NCI-H1694 (cell line): ENCODE results near the gene OR4A15.

ENCODE experiments used
- DNase-seq: peaks from one replicate; lab custom pipeline; 2025; lab: John Stamatoyannopoulos, UW

Gene OR4A15

GRCh38 chr11:55367674-55368073, at the start of gene OR4A15:
Gene OR4A15 (plus strand): TSS chr11:55367974. CDS start chr11:55367974, 0 bp downstream.
- no peak for DNase-seq

DNA sequence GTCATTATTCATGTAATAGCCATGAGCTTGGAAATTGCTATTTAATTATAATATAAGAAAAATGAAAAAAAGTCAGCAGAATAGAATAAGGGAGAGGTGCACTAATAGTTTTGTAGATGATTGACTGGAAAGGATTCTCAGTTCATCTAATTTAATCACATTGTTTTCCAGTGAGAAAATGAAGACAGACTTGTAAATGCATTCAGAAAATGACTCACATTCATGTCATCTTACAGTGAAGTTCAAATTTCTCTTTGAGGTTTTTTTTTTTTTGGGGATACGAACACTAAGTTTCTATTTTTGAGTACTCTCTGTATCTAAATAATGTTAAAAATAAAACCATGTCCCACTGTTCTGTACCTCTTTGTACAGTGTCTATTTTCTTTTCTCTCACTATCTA, 43.3 kb upstream of the OR4A15 start:
- DNase-seq, result no peak

DNA sequence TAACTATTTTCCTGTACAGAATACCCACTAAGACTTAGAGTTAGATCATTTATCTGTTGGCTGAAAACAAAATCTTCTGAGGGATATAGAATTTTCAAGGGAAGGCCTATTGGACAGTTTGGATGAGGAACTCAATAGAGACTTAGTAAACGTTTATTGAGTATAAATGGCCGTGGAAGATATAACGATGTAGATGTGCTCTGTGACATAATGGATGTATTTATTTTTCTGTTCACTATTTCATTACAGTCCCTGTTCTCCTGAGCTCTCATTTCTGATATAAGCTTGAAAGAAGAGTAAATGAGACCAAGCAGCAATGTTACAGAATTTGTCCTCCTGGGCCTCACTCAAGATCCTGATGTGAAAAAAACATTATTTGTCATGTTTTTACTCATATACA, 24.9 kb upstream of the OR4A15 start, which contains the start of gene OR4A16:
TSS of gene OR4A16 (plus strand) at position 301 of the 400 bp plus-strand sequence. CDS start at position 301, 0 bp downstream.
- DNase-seq, result no peak

DNA sequence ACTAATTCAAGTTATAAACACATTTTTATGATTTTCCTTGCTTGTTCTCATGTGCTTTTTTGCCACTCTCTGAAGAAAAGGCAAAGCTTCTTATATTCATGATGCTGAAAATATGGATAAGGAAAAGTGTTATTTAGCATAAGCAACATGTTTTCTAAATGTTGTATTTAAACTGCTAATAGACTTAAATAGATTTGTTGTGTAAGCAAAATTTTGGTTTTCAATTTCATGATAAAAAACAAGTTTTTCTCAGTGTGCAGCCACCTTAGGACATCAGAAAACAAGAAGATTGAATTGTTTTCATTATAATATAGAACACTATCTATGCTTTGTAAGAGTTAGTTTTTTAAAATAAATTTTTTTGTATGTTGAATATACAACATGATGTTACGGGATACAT, 22.5 kb upstream of the OR4A15 start:
- DNase-seq, result no peak

DNA sequence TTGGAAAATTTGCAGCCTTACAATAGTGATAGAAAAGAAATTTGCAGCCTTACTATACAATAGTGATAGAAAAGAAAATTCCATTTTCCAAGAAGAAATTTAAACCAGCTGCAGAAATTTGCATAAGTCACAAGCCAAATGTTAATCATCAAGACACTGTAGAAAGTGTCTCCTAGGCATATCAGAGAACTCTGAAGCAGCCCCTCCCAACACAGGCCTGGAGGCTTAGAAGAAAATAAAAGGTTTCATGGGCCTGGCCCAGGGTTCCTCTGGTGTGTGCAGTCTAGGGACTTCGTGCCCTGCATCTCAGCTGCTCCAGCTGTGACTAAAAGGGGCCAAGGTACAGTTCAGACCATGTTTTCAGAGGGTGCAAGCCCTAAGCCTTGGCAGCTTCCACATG, 18.7 kb upstream of the OR4A15 start:
- DNase-seq, result no peak

- DNase-seq, result no peak
Observed at GRCh38 chr11:55357560-55358184, 10.1 kb upstream of the OR4A15 start.

DNA sequence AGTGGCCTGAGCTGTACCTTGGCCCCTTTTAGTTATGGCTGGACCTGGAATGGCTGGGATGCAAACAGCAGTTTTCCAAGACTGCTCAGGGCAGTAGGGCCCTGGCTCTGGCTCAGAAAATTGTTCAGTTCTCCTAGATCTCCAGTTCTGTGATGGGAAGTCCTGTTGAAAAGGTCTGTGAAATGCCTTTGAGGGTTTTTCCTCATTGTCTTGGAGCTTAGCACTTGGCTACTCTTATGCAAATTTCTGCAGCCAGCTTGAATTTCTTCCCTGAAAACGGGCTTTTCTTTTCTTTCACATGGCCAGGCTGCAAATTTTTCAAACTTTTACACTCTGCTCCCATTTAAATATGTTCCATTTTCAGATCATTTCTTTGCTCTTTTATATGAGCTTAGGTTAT, 33.2 kb downstream of the OR4A15 start:
- DNase-seq, result no peak
